Brain microvascular endothelial cell (primary cell): ENCODE data around the gene MARCHF6.

Experiments
- DNase-seq: peaks from one replicate; pipeline ENCODE4 v3.0.0-alpha.2; 2020
- H3K27ac ChIP-seq: fragments of 250-450 bp; sonication (Bioruptor Pico); 2 replicates; pipeline ENCODE4 v1.5.1; 2020; ENCODE audit warnings: mild to moderate bottlenecking, moderate library complexity
- H3K27me3 ChIP-seq: fragments of 250-450 bp; sonication (Bioruptor Pico); replicated peaks from 2 replicates; pipeline ENCODE4 v1.5.1; 2020; ENCODE audit warnings: mild to moderate bottlenecking
- H3K36me3 ChIP-seq: fragments of 250-450 bp; sonication (Bioruptor Pico); replicated peaks from 2 replicates; pipeline ENCODE4 v1.5.1; 2020; ENCODE audit warnings: mild to moderate bottlenecking
- H3K4me3 ChIP-seq: 2 replicates; pipeline ENCODE4 v1.5.1; 2011; ENCODE audit warnings: low read depth, mild to moderate bottlenecking, control low read depth, low read length, moderate library complexity
- CTCF ChIP-seq: IDR thresholded peaks from 2 replicates; pipeline ENCODE4 v1.5.1; 2011; ENCODE audit warnings: low read depth, mild to moderate bottlenecking, moderate library complexity, low read length, control low read depth, inconsistent platforms; ENCODE audit errors: missing control alignments
- in situ Hi-C: cut with HindIII; loops from 2 replicates; pipeline ENCODE4 v1.10.0; 2017; ENCODE audit warnings: low sequenced_read_pairs, low pct_ligation_motif_present

Gene MARCHF6

GRCh38 chr5:10334831-10335230, 18.7 kb upstream of the MARCHF6 start:
- in situ Hi-C loops: no loop called here

GRCh38 chr5:10335711-10336470, 17.6 kb upstream of the MARCHF6 start:
- H3K27me3 ChIP-seq: no peaks in the 10 kb centered on the region
- H3K27ac ChIP-seq: no peak overlapping the region
- H3K36me3 ChIP-seq: no peaks in the 10 kb centered on the region
- in situ Hi-C loops: no loop called here
- H3K4me3 ChIP-seq: no peak overlapping the region
- no peak for DNase-seq
- TF ChIP-seq CTCF: no peak

More at GRCh38 chr5:10334831-10335230, 18.7 kb upstream of the MARCHF6 start:
- Histone ChIP-seq H3K36me3 (no peaks in the 10 kb centered on the region), H3K4me3 (no peak overlapping the region), H3K27ac (no peak overlapping the region), H3K27me3 (no peaks in the 10 kb centered on the region)
- no peak for TF ChIP-seq CTCF
- DNase-seq: no peak

- TF ChIP-seq CTCF: no peak
- DNase-seq: no peak
- Histone ChIP-seq H3K4me3 (no peak overlapping the region), H3K36me3 (no peaks in the 10 kb centered on the region), H3K27ac (no peak overlapping the region), H3K27me3 (no peaks in the 10 kb centered on the region)
- in situ Hi-C loops: no loop called here
These were observed 16.4 kb upstream of the MARCHF6 start for GRCh38 chr5:10337107-10337506.

- no peaks in the 10 kb centered on the region for H3K36me3 ChIP-seq
- TF ChIP-seq CTCF: no peak
- no peak overlapping the region for H3K27ac ChIP-seq
- DNase-seq: no peak
- no peaks in the 10 kb centered on the region for H3K27me3 ChIP-seq
- H3K4me3 ChIP-seq: no peak overlapping the region
- in situ Hi-C loops: no loop called here
These were observed 15.5 kb upstream of the MARCHF6 start for GRCh38 chr5:10337986-10338385.

- Histone ChIP-seq H3K36me3 (no peaks in the 10 kb centered on the region), H3K27me3 (no peaks in the 10 kb centered on the region), H3K4me3 (no peak overlapping the region), H3K27ac (no peak overlapping the region)
- in situ Hi-C loops: no loop called here
- no peak for DNase-seq
- TF ChIP-seq CTCF: no peak
These were observed 14.8 kb upstream of the MARCHF6 start for GRCh38 chr5:10338686-10339057.
